Upper lobe of left lung (tissue), 6 donors: ENCODE results near the gene NLRP14. TPM values are rescaled to one million over a fixed set of nuclear protein-coding genes. Genes with fewer than 3 reads are reported as not detected.
A peak's percentile ranks its signal among the peaks of the same experiment; 100 is the strongest.

Source experiments
- ATAC-seq, 2 donors: fragments of 200-7000 bp; cut with Tn5 transposase; one replicate each; pipeline ENCODE4 v1.9.1; 2022; ENCODE audit warnings: mild to moderate bottlenecking in 2 of 2, moderate library complexity in 2 of 2; ENCODE audit not compliant: low FRiP score in 2 of 2
- DNase-seq, 2 donors: peaks; one replicate each; pipeline ENCODE4 v3.0.0-alpha.2; 2019 to 2020
- H3K27ac ChIP-seq, 4 donors: fragments of 200-600 bp; sonication (generic); one replicate each; pipeline ENCODE4 v1.5.1; 2016 to 2019
- H3K27me3 ChIP-seq, 4 donors: fragments of 200-600 bp; sonication (generic); one replicate each; pipeline ENCODE4 v1.5.1; 2017 to 2019
- H3K36me3 ChIP-seq, 4 donors: fragments of 200-600 bp; sonication (generic); one replicate each; pipeline ENCODE4 v1.5.1; 2016 to 2019
- H3K4me1 ChIP-seq, 4 donors: fragments of 200-600 bp; sonication (generic); one replicate each; pipeline ENCODE4 v1.5.1; 2018 to 2019
- H3K4me3 ChIP-seq, 4 donors: fragments of 200-600 bp; sonication (generic); one replicate each; pipeline ENCODE4 v1.5.1; 2017 to 2019; ENCODE audit warnings: mild to moderate bottlenecking in 2 of 4, moderate library complexity in 1 of 4
- H3K9me3 ChIP-seq, 4 donors: fragments of 200-600 bp; sonication (generic); one replicate each; pipeline ENCODE4 v1.5.1; 2018 to 2019
- CTCF ChIP-seq, 6 experiments: fragments of 450-650 bp in 4 of 6; fragments of 200-600 bp in 2 of 6; sonication (generic) in 2 of 6; IDR thresholded peaks; one replicate each; pipeline ENCODE4 v1.5.1; 2016 to 2019; ENCODE audit warnings: antibody characterized with exemption in 6 of 6
- EP300 ChIP-seq, 4 donors: sonication (generic); formaldehyde crosslinking; IDR thresholded peaks; one replicate each; pipeline ENCODE4 v1.5.1; 2017; ENCODE audit warnings: antibody characterized with exemption in 4 of 4, control low read depth in 2 of 4
- POLR2A ChIP-seq, 4 donors: fragments of 450-650 bp; IDR thresholded peaks; one replicate each; pipeline ENCODE4 v1.5.1; 2016 to 2017; ENCODE audit warnings: antibody characterized with exemption in 4 of 4, mild to moderate bottlenecking in 2 of 4
- POLR2AphosphoS5 ChIP-seq, 2 donors: sonication (generic); formaldehyde crosslinking; IDR thresholded peaks; one replicate each; pipeline ENCODE4 v1.5.1; 2017; ENCODE audit warnings: antibody characterized with exemption in 2 of 2
- WGBS, 2 donors: methylation state at CpG; one replicate each; pipeline ENCODE4 v1.1.5; 2017 to 2018; 5-methylcytosine and 5-hydroxymethylcytosine counted together
- total RNA-seq, 6 donors: library from RNA; depleted of rRNA in 4 of 6; stranded (reverse); fragments of >200 nt in 4 of 6; gene quantifications; one replicate each; pipeline versions ENCODE4 v1.1.0 to v1.2.1, GENCODE V29; 2016 to 2021
- donor health status: DM: no; HTN: no; CAD: no; lungs with moderate emphysema.
- donor health status: DM: no; HTN: yes; CAD: no; lungs with severe emphysema.

Gene NLRP14
- total RNA-seq, 6 donors from 2014 or later = 0.11 to 1.0 (median 0.22) TPM; not detected in 2

- WGBS, 2 donors = 85 to 86% methylated on average over 45 of the region's 45 CpGs
- Histone ChIP-seq H3K27me3 (no peaks in the 10 kb centered on the region), H3K36me3 (no peaks in the 10 kb centered on the region), H3K4me3 (no peak within 1 kb of the TSS), H3K4me1 (no peaks in the 10 kb centered on the region), H3K27ac (no peak within 1 kb of the TSS), H3K9me3 (peaks cover 0 to 4% (median 0%) of the 10 kb centered on the region in 4 donors)
- TF ChIP-seq CTCF (IDR thresholded peaks at IDR 0.05) (no peak), EP300 (IDR thresholded peaks at IDR 0.05) (no peak), POLR2A (IDR thresholded peaks at IDR 0.05) (no peak), POLR2AphosphoS5 (IDR thresholded peaks at IDR 0.05) (no peak)
- no peak for ATAC-seq
- DNase-seq = peak in 1 of 2 donors; percentile 81
These were observed 68.6 kb downstream of the NLRP14 start, which contains the start of gene RBMXL2 for GRCh38 chr11:7088921-7089320. TSS of gene RBMXL2 (plus strand) at chr11:7088998. CDS start at chr11:7089121, 123 bp downstream.

- no peak for ATAC-seq
- Histone ChIP-seq H3K9me3 (peaks cover 0 to 4% (median 0%) of the 10 kb centered on the region in 4 donors), H3K4me1 (no peaks in the 10 kb centered on the region), H3K27me3 (no peaks in the 10 kb centered on the region), H3K4me3 (no peak overlapping the region), H3K36me3 (no peaks in the 10 kb centered on the region), H3K27ac (no peak overlapping the region)
- DNase-seq = peak in 1 of 2 donors; percentile 81
- TF ChIP-seq EP300 (IDR thresholded peaks at IDR 0.05) = no peak
- TF ChIP-seq POLR2AphosphoS5 (IDR thresholded peaks at IDR 0.05) = no peak
- TF ChIP-seq CTCF (IDR thresholded peaks at IDR 0.05) = no peak
- no peak for TF ChIP-seq POLR2A (IDR thresholded peaks at IDR 0.05)
- WGBS, 2 donors = 82 to 92% methylated on average over 27 to 110 of the region's 111 CpGs
These were observed 69.3 kb downstream of the NLRP14 start for GRCh38 chr11:7089328-7090251.

- no peak for DNase-seq
- Histone ChIP-seq H3K36me3 (no peaks in the 10 kb centered on the region), H3K27me3 (no peaks in the 10 kb centered on the region), H3K27ac (no peak overlapping the region), H3K4me1 (no peaks in the 10 kb centered on the region), H3K9me3 (no peaks in the 10 kb centered on the region), H3K4me3 (no peak overlapping the region)
- 2 to 4% methylated on average over 2 of the region's 2 CpGs for WGBS, 2 donors
- TF ChIP-seq POLR2AphosphoS5 (IDR thresholded peaks at IDR 0.05) = no peak
- TF ChIP-seq CTCF (IDR thresholded peaks at IDR 0.05) = peak; percentile 24 to 70 (median 42)
- peak in 1 of 2 donors; percentile 81 for ATAC-seq
These were observed 78.1 kb downstream of the NLRP14 start for GRCh38 chr11:7098235-7098832.

GRCh38 chr11:7115780-7116179, 95.5 kb downstream of the NLRP14 start:
- TF ChIP-seq EP300 (IDR thresholded peaks at IDR 0.05) = no peak
- no peak for TF ChIP-seq POLR2A (IDR thresholded peaks at IDR 0.05)
- no peak for TF ChIP-seq POLR2AphosphoS5 (IDR thresholded peaks at IDR 0.05)
- no peak for TF ChIP-seq CTCF (IDR thresholded peaks at IDR 0.05)
- ATAC-seq = no peak
- Histone ChIP-seq H3K4me1 (no peaks in the 10 kb centered on the region), H3K36me3 (no peaks in the 10 kb centered on the region), H3K4me3 (no peak overlapping the region), H3K27me3 (no peaks in the 10 kb centered on the region), H3K27ac (no peak overlapping the region), H3K9me3 (no peaks in the 10 kb centered on the region)
- WGBS, 2 donors = 31 to 45% methylated on average over 1 of the region's 1 CpG
- no peak for DNase-seq
